Activated T-cell treated with anti-CD3 and anti-CD28 coated beads for 24 hours (primary cell): ENCODE data around the gene RNF13.
"Not testable (repeated sequence)": the region's sequence is repeated elsewhere in the genome, so short reads cannot be mapped to it uniquely, and the experiment has no call there.

ENCODE experiments used
- DNase-seq: peaks from one replicate; pipeline ENCODE4 v3.0.0-alpha.2; 2020; ENCODE audit warnings: low read depth

The RNF13 gene

GRCh38 chr3:149900322-149900721 is 87.3 kb downstream of the RNF13 start:
- no peak for DNase-seq

- DNase-seq: no peak
These were observed 88.8 kb downstream of the RNF13 start for GRCh38 chr3:149901770-149902169.

GRCh38 chr3:149902498-149903139 is 89.6 kb downstream of the RNF13 start:
- no peak for DNase-seq

- no peak for DNase-seq
These were observed 93.0 kb downstream of the RNF13 start for GRCh38 chr3:149906036-149906435.

- no peak for DNase-seq
These were observed 95.5 kb downstream of the RNF13 start for GRCh38 chr3:149908424-149908957.

- no peak for DNase-seq
These were observed 96.9 kb downstream of the RNF13 start for GRCh38 chr3:149909923-149910322.

GRCh38 chr3:149917124-149917667 is 104.2 kb downstream of the RNF13 start:
- no peak for DNase-seq

- DNase-seq: no peak
These were observed 106.5 kb downstream of the RNF13 start for GRCh38 chr3:149919509-149919908.

- no peak for DNase-seq
These were observed 107.1 kb downstream of the RNF13 start for GRCh38 chr3:149920119-149920518.

- no peak for DNase-seq
These were observed 120.0 kb downstream of the RNF13 start for GRCh38 chr3:149933008-149933407.

- DNase-seq: no peak
These were observed 120.8 kb downstream of the RNF13 start for GRCh38 chr3:149933858-149934257.

- no peak for DNase-seq
These were observed 121.5 kb downstream of the RNF13 start for GRCh38 chr3:149934524-149934923.

- peak; percentile 20 for DNase-seq
These were observed 123.8 kb downstream of the RNF13 start for GRCh38 chr3:149936812-149937230.

- DNase-seq: not testable (repeated sequence)
These were observed 125.5 kb downstream of the RNF13 start for GRCh38 chr3:149938392-149939055.

- DNase-seq: no peak
These were observed 128.2 kb downstream of the RNF13 start for GRCh38 chr3:149941186-149941585.

GRCh38 chr3:149941946-149942345 is 128.9 kb downstream of the RNF13 start:
- no peak for DNase-seq

- DNase-seq: no peak
These were observed 129.4 kb downstream of the RNF13 start for GRCh38 chr3:149942409-149942808.

- not testable (repeated sequence) for DNase-seq
These were observed 131.0 kb downstream of the RNF13 start for GRCh38 chr3:149943966-149944365.

GRCh38 chr3:149947231-149947630 is 134.2 kb downstream of the RNF13 start:
- DNase-seq: no peak

GRCh38 chr3:149949181-149949580 is 136.2 kb downstream of the RNF13 start:
- no peak for DNase-seq

- no peak for DNase-seq
These were observed 141.8 kb downstream of the RNF13 start for GRCh38 chr3:149954812-149955211.

- DNase-seq: no peak
These were observed 142.4 kb downstream of the RNF13 start for GRCh38 chr3:149955449-149955848.
